ENCODE data around the gene COMMD2.

DNA sequence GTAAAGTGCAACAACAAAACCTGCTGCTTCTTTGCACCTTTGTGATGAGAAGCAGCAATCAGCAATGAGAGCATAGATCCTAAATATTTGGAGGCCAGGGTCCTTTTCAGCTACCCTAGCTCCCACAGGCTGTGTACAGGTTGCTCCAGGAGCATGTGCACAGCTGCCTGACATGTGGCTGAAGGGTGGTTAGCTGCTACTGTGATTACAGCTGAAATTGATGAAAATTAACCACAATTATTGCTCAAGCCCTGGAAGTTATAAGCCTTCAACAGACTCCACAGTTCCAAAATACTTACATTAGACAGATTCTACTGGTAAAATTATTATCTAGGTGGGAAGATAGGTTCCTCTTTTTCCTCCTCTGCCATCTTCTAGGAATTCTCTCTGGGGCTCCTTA is 28.5 kb downstream of the COMMD2 start:
- TF ChIP-seq EP300 (IDR thresholded peaks at IDR 0.05) (no peak), POLR2AphosphoS5 (IDR thresholded peaks at IDR 0.05) (no peak)
- TF ChIP-seq, protein P1, sequence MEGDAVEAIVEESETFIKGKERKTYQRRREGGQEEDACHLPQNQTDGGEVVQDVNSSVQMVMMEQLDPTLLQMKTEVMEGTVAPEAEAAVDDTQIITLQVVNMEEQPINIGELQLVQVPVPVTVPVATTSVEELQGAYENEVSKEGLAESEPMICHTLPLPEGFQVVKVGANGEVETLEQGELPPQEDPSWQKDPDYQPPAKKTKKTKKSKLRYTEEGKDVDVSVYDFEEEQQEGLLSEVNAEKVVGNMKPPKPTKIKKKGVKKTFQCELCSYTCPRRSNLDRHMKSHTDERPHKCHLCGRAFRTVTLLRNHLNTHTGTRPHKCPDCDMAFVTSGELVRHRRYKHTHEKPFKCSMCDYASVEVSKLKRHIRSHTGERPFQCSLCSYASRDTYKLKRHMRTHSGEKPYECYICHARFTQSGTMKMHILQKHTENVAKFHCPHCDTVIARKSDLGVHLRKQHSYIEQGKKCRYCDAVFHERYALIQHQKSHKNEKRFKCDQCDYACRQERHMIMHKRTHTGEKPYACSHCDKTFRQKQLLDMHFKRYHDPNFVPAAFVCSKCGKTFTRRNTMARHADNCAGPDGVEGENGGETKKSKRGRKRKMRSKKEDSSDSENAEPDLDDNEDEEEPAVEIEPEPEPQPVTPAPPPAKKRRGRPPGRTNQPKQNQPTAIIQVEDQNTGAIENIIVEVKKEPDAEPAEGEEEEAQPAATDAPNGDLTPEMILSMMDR (IDR thresholded peaks at IDR 0.05): no peak
